H54 (cell line): Measurements from ENCODE around the gene MMP27.

ENCODE experiments used
- DNase-seq: peaks from one replicate; pipeline ENCODE4 v3.0.0; 2011; ENCODE audit warnings: low spot score, mixed read lengths; ENCODE audit not compliant: insufficient read length
- FAIRE-seq: peaks from 3 replicates; lab custom pipeline; 2011; peaks lifted over from hg19 to GRCh38; lab: Jason Lieb, UNC
- POLR2A ChIP-seq: IDR thresholded peaks from 2 replicates; pipeline ENCODE4 v1.6.1; 2011; ENCODE audit warnings: low read depth, mild to moderate bottlenecking, low read length

Gene MMP27

GRCh38 chr11:102669664-102670063 is 35.9 kb downstream of the MMP27 start:
- FAIRE-seq (no peak), DNase-seq (no peak)
- no peak for TF ChIP-seq POLR2A

- no peak for TF ChIP-seq POLR2A
- DNase-seq (no peak), FAIRE-seq (no peak)
Measured at GRCh38 chr11:102666331-102666957, 39.1 kb downstream of the MMP27 start.

DNA sequence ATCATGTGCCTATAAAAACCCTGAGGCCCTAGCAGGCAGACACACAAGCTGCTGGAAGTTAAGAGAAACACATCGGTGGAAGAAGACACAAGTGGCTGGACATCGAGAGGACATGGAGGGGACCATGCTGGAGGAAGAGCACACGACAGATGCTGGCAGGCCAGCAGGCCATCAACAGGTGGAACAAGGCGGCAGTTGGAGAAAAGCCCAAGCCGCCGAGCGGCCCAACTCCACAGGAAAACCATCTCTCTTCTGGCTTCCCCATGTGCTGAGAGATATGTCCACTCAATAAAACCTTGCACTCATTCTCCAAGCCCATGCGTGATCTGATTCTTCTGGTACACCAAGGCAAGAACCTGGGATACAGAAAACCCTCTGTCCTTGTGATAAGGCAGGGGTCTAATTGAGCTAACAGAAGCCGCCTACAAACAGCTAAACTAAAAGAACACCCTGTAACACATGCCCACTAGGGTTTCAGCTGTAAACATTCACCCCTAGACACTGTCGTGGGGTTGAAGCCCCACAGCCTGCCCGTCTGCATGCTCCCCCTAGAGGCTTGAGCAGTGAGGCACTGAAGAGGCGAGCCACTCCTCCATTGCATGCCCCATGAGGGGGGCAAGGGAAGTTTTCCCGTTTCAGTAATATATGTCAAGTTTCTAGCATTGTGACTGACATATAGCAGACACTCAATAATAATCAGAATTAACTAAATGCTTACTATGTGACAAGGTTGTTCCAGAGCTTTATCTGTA is 41.4 kb downstream of the MMP27 start:
- DNase-seq (no peak), FAIRE-seq (no peak)
- no peak for TF ChIP-seq POLR2A

DNA sequence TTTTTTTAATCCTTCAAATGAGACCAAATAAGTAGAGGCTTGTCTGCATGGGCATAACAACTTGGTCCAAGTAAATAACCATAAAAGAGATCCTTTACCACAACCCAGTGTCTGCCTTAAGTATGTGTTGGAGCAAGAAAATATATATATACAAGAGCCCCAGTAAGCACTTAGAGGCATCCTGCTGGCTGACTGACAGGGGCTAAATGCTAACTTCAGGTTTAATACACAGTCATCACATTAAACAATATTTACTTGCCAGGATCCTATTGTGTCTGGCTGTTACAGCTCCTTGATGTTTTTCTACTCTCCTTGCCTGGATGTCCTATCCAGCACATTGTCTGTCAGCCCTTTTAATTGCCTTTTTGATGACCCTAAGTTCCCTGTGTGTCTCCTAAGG is 43.0 kb downstream of the MMP27 start:
- DNase-seq: no peak
- no peak for FAIRE-seq
- TF ChIP-seq POLR2A: no peak

- DNase-seq (no peak), FAIRE-seq (no peak)
- TF ChIP-seq POLR2A: no peak
Measured at GRCh38 chr11:102661040-102661439, 44.5 kb downstream of the MMP27 start.

- DNase-seq (no peak), FAIRE-seq (no peak)
- no peak for TF ChIP-seq POLR2A
Measured at GRCh38 chr11:102656528-102656927, 49.0 kb downstream of the MMP27 start.

GRCh38 chr11:102655547-102655946 is 50.0 kb downstream of the MMP27 start:
- no peak for TF ChIP-seq POLR2A
- FAIRE-seq (no peak), DNase-seq (no peak)

DNA sequence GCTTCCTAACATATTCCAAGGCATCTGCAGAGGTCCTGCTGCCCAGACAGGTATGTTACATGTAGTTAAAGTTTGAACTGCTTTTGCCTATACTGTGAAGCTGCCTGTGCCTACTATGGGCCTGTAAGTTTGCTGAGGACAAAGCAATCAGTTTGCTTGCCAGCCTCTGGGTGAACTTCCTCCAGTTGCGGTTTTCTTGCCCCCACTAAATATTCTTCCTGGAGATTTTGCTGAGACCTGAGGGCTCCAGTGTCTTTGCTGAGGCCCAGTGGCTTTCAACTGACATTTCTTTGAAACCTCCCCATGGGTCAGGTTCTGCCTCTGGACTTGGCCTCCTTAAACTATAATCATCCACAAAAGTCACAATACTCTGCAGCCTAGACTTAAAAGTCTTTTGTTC is 50.8 kb downstream of the MMP27 start:
- TF ChIP-seq POLR2A: no peak
- FAIRE-seq (no peak), DNase-seq (no peak)

DNA sequence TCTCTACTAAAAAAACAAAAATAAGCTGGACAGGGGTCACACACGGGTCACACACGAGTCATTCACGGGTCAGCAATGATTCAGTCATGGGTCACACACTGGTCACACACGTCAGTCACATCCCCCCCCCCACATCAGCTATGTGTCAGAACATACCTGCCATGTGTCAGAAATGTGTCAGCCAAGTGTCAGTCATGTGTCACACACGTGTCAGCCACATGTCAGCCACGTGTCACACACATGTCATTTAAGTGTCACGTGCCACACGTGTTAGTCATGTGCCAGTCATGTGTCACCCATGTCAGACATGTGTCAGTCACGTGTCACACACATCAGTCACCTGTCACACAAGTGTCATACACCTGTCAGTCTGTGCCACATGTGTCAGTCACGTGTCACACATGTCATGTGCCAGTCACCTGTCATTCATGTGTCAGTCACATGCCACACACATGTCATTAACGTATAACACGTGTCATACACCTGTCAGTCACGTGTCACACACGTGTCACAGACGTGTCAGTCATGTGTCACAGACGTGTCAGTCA is 51.8 kb downstream of the MMP27 start:
- FAIRE-seq (no peak), DNase-seq (no peak)
- TF ChIP-seq POLR2A: no peak

DNA sequence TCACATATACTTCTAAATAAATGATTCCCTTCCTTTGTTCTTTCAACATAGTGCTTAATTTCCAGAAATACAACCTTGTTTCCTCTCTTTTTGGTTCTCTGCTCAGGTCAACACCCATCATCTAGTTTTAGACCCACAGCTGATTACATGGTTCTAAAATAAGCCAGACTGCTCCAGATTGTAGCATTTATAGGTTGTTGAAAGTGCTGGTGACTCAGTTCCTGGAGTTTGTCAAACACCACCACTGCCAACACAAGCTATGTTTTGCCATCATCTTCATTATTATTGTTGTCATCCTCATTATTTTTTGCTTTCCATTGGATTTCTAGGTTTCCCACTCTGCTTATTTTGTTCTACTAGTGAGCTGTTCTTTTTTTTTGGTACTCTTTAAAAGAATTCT is 58.1 kb downstream of the MMP27 start:
- TF ChIP-seq POLR2A: no peak
- no peak for DNase-seq
- FAIRE-seq: no peak

- FAIRE-seq: no peak
- DNase-seq: no peak
- TF ChIP-seq POLR2A: no peak
Measured at GRCh38 chr11:102643941-102644340, 61.6 kb downstream of the MMP27 start.
